Middle frontal gyrus (tissue), 1 donor: ENCODE measurements around the gene PLXNA3.

ENCODE experiments used
- DNase-seq: peaks from one replicate; pipeline ENCODE4 v3.0.0-alpha.2; 2015; ENCODE audit warnings: low spot score; ENCODE audit errors: extremely low spot score

Gene PLXNA3

GRCh38 chrX:154435171-154435733, 22.8 kb upstream of the PLXNA3 start:
- DNase-seq, result no peak

- DNase-seq, result no peak
Observed at GRCh38 chrX:154436374-154436982, 21.6 kb upstream of the PLXNA3 start.

- no peak for DNase-seq
Observed at GRCh38 chrX:154436983-154437752, 20.9 kb upstream of the PLXNA3 start, which contains the start of gene GDI1. GDI1 (plus strand) TSS chrX:154437154; CDS start chrX:154437255, 101 bp downstream.

GRCh38 chrX:154437971-154438893, 19.8 kb upstream of the PLXNA3 start:
- no peak for DNase-seq

- no peak for DNase-seq
Observed at GRCh38 chrX:154439841-154440240, 18.2 kb upstream of the PLXNA3 start.

GRCh38 chrX:154440623-154441357, 17.3 kb upstream of the PLXNA3 start:
- DNase-seq, result no peak

GRCh38 chrX:154441564-154441963, 16.5 kb upstream of the PLXNA3 start:
- no peak for DNase-seq

GRCh38 chrX:154441984-154442707, 15.9 kb upstream of the PLXNA3 start:
- DNase-seq, result no peak

GRCh38 chrX:154443479-154443910, 14.6 kb upstream of the PLXNA3 start:
- no peak for DNase-seq

GRCh38 chrX:154443992-154444754, 13.9 kb upstream of the PLXNA3 start, which contains the start of gene FAM50A:
FAM50A (plus strand) TSS chrX:154444141; CDS start chrX:154444236, 95 bp downstream.
- DNase-seq, result peak; percentile 61

- DNase-seq, result no peak
Observed at GRCh38 chrX:154444755-154445246, 13.3 kb upstream of the PLXNA3 start.

GRCh38 chrX:154445776-154446175, 12.3 kb upstream of the PLXNA3 start:
- DNase-seq, result no peak

GRCh38 chrX:154446430-154446829, 11.7 kb upstream of the PLXNA3 start:
- DNase-seq, result no peak

GRCh38 chrX:154448484-154448883, 9.6 kb upstream of the PLXNA3 start:
- no peak for DNase-seq

- DNase-seq, result no peak
Observed at GRCh38 chrX:154449618-154450017, 8.5 kb upstream of the PLXNA3 start.

- no peak for DNase-seq
Observed at GRCh38 chrX:154450312-154450711, 7.8 kb upstream of the PLXNA3 start.

- DNase-seq, result no peak
Observed at GRCh38 chrX:154452823-154453222, 5.3 kb upstream of the PLXNA3 start.

- DNase-seq, result no peak
Observed at GRCh38 chrX:154457491-154458115, 478 bp upstream of the PLXNA3 start.
